ENCODE data around the gene KIAA1328. TPM values are rescaled to one million over a fixed set of nuclear protein-coding genes. Genes with fewer than 3 reads are reported as not detected.

Gene KIAA1328
- total RNA-seq, 1 donor from 2014 or later = 18.1 TPM

DNA sequence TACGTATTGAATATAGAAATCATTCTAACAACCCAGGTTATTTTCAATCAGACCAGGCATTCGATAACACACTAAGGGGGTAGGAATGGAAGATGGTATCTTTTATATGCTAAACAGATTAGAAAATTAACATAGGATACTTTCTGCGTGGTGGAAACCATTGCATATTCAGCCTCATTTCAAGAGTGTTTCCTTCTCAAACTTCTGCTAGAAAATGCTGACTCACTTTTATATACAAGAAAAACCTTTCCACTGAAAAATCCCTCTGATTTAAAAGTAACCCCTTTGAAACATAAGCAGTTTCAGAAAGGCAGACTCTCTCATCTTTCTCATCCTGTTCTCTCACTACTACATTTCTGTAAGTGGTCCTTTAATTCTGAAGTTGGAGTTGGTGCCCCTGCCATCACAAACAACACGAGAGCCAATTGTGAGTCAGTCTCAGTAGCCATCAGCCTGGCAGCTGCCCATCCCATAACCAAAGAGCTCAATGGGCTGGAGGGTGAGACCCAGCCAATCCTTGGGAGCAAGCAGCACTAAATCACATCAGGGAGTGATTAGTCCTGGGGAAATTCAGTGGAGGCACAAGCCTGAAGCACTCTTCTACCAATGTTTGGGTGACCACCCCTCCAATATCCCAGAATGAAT is 393.5 kb downstream of the KIAA1328 start:
- no peak for DNase-seq

DNA sequence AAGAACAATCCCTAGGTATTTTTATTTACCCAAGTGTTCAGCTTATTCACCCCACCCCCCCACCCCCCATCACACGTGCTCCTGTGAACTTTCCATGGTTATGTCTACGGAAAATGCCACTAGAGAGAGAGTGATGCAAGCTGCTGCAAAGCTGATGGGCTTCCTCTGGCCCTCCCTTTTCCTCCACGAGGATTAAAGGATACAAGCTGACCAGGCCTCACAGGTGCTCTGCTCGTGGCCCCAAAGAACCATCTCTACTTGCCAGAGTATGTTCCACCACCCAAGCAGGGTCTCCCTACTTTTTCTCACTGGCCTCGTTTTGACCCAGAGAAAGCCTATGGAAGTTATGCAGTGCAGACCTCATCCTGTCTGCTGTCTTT is 394.1 kb downstream of the KIAA1328 start:
- no peak for DNase-seq

DNA sequence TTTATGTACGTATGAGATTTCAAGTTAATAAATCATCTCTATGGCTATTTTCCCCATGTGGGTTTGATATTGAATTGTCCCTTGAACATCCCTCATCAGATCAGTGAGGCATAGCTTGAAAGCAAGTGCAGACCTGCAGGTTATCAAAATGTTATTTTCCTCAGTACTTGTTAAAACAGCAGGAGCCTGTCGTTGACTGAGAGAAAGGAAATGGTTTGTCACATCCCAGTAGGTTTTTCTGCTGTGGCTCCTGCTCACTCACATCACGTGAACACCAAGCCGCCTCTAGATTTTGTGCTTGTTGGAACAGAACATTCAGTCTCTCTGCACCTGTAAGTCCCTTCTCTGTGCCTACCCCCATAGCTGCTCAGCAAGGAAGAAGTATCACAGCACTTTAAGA is 396.4 kb downstream of the KIAA1328 start:
- no peak for DNase-seq

DNA sequence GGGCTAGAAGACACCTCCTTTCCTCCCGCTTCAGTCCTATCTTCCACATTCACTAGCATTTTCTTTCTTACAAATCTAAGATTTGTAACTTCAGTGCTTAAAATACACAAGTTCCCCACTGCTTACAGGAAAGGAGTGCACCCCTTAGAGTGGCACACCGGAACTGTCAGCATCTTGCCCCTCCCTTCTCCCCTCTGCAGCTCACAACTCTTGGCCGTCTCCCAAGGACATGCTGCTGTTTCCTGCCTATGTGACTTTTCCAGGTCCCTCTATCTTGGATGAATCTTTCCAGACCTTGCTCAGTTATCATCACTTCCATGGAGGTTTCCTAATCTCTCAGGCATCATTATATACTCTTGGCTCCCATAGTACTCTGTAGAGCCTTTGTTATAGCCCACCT is 401.8 kb downstream of the KIAA1328 start:
- DNase-seq = no peak

DNA sequence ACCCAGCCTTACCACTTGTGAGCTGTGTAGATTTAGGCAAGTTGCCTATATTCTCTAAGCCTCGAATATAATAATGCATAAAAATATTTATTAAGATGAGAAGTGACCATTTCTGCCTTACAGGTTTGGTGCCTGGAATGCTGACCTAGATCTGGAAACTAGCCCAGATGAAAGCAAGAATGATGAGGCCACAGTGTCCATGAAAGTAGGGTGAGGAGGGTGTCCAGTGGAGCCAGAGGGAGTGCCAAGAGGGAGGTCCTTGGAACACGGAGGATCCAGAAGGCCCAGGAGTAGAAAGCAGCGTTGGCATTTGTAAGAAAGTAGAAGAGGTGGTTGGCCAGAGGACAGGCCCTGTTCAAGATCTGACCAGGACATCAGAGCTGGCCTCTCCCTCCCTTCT is 402.3 kb downstream of the KIAA1328 start:
- no peak for DNase-seq

DNA sequence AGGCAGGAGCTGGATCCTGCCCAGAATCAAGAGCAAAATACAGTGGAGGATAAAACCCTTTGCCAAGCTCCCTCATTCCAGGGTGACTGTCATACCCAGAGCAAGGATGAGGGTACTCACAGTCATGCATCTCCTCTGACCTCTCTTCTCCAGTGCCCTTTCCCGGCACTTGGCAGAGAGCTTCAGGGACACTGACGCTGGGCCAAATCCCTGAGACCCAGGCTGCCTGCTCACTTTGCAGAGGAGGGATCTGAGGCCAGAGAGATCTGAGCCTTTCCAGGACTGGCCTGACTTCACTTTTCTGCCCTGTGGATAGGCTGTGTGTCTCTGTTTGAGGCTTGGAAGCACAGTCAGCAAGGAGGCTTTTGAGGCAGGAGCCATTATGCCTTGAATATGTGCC is 406.7 kb downstream of the KIAA1328 start:
- no peak for DNase-seq

DNA sequence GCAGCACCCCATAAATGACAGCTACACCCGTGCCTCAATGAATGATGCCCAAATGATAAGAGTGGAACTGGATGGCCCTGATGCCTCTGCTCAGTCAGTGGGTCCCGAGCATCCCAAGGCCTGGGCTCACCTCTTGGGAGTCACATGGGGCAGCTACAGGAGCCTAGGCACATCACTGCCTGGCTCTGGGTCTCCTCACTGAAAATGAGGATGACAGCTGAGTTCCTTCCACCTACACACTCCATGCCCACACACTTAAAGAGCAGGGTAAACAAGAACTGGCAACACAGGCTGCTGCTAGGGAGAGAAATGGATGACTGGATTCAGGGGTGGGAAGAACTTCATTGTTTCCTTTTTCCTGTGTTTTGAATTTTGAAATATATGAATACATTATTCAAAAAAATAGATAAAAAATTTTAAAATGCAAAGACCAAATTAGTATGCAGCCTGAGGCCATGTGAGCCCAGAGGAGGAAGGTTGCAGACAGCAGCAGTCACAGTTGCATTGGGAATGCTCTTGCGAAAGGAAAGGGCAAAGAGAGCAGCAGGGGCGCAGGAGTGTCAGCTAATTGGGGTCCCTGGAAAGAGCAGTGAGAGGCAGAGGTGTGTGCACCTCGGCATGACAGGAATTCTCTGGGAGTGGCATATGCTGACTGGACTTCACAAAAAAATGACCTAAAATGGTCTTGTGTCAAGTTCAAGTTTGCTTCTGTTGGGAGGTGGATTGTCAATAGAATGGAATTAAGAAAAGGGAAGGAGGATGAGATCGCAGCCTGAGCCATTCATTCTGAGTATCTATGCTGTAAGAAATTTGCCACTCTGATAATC is 409.6 kb downstream of the KIAA1328 start:
- DNase-seq = no peak

DNA sequence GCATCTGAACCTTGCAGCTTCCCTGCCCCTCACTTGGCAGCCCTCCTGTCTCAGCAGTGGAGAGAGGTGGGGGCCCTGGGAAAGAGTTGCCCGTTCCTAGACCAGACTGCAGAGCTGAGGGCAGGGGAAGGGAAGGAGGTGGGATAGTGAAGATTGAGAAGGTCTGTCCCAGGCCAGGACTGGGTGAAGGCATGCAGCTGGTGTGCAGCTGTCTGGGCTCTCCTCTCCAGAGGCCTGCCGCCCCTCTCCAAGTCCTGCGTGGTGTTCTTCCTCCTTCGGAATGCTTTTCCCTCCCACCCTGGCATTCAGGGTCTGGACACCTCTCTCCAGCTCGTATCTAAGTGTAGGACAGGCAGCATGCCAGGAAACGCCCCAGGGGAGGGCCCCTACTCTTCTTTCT is 413.2 kb downstream of the KIAA1328 start:
- DNase-seq = no peak

DNA sequence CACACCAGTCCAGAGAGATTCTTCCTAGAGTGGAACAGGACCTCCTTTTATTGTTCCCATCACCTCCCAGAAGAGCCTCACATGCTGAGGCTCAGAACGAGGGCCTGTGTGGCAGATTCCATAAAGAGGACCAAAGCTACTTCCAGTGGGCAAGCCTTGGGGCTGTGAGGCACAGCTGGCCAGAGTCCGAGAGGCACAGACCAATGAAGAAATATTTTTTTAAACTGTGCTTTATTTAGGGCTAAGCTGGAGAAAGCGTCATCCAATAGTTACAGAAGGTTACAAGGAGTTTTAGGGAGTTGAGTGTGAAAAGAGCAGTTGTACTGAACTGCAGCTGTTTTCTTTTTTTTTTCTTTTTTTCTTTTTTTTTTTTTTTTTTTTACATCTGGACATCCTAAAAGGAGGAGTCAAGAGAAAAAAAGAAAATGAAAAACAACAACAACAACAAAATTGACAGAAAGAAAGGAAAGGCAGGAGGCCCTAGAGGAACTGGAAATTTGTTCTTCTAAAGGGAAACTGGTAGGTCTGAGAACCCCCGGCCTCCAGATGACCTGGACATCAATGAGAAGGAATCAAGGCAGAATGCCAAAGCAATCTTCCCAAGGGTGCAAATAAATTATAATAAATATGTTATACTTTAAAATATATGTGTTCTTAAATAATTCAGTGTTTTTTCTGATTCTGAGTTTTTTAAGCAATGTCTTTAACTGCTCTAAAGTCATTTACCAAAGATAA is 414.1 kb downstream of the KIAA1328 start:
- DNase-seq = no peak

DNA sequence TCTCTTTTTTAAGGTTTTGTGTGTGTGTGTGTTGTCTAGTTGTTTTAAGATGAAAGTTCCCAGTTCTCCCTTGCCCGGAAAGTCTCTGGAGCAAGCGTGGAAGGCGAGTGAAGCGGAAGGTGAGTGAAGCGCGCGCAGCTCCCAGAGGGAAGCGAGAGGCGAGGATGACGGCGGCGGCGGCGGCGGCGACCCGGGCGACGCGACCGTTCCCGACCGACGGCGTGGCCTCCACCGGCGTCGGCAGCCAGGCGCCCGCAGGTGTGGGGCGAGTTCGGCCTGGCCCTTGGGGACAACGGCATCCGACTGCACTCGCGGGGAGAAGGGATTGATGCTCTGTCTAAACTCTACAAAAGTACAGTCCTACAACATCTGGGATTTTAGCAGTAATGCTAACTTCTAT is 414.8 kb downstream of the KIAA1328 start:
- DNase-seq = peak; percentile 37

DNA sequence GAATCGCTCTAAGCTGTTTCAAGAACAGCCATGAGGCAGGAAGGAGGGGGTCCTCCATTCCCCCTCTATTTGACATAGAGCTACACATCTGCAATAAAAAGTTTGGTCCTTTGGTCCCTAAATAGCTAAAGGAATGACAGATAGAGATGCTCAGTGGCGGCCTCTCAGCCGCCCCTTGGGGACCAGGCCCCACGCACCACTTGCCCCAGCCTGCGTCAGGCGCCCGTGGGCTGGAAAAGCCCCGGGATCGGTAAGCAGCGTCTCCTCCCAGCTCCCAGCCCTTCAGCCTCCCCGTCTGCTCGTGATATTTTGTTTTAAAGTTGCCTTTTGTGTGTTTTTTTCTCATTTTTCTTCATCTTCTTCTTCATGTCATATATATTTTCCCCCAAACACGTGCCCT is 415.7 kb downstream of the KIAA1328 start:
- DNase-seq = no peak

DNA sequence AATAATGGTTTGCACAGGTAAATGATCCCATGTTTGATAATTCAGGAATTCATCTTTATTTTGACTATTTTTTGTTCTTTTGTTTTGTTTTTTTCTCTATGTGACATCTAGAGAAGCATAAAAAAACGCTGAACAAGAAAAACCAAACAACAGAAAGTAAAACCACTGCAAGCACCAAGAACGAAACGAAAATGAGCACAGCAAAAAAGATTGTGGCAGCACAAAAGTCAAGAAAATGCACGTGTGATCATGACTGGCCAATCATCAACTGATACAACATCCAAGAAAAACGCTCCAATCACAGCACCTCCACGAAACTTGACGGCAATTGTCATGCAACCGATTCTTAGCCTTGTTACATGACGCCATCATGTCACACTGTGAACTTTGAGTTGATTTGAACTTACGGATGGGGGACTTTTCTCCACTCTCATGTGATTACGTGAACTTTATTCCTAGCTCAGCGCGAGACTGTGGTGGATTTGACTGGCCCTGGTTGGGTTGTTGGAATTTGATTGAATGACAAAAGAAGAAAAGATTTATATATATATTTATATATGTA is 417.9 kb downstream of the KIAA1328 start:
- no peak for DNase-seq

DNA sequence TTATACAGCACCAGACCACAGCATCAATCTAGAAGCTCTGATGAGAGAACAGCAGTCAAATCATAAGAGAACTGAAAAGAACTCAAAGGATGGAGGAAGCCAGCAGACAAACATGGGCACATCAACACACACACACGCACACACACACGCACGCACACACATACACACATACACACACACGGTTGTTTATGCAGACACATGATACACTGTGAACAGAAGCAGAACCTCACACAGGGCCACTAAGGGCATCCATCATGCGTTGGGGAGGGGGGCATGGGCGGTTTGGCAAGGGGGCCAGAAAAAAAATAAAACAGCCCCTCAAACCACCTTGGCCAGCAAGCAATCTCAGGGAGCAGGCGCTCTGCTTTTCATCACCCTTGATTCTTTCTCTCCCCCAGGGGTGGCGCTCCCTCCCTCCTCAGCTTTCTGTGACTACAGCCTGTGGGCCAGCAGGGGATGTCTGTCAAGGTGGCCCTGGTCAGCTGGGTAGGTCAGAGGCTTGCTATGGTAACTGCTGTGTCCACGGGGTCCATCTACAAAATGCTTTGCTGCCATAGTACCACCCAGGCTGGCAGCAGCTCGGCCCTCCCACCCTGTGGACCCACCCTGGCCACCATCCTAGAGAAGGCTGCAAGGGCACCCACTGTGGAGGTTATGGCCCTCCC is 418.7 kb downstream of the KIAA1328 start:
- DNase-seq = no peak

DNA sequence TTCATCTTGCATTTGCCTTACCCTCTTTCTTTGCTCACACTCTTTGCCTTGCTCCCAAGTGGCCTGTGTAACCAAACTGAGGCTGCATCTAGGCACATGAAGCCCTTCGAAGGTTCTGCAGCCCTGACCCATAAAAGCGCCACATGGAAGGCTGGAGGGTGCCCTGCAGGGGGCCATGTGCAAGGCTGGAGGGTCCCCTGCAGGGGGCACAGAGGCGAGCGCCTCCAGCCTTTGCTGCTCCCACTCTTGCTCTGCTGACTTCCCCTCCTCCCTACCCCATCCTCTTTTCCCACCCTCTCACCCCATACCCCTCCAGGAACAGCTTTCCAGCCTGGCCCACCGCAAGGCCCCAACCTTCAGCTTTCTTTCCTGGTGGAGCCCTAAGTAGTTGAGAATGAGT is 419.4 kb downstream of the KIAA1328 start:
- DNase-seq = no peak

DNA sequence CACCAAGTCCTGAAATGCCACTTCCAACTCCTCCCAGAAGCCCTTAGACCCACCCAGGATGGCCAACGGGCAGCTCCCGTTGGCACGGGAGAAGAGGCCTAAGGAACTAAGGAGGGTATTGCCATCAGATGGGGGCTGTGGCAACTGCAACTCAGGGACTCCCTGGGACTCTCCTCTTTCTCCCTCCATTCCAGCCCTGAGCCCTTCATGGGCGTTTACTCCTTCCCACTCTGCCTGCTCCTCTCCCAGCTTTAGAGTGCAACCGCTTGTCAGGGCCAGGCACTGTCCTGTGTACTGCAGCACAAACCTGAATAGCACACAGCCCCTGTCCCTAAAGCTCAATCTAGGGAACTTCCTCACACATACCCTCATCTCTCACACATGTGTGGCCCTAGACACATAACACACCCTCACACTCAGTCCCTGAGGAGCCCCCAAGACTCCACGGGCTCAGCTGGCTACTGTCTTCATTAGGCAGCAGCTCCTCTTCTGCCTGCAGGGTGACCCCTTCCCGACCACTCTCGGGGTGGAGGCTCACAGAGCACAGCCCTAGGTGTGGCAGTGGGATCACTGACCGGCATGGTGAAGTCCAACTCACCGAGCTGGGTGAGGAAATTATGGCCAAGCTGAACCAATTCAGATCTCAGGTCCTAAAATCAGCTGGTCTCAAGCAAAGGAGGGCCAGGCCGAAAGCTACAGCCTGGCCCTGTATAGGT is 420.4 kb downstream of the KIAA1328 start:
- DNase-seq = no peak

DNA sequence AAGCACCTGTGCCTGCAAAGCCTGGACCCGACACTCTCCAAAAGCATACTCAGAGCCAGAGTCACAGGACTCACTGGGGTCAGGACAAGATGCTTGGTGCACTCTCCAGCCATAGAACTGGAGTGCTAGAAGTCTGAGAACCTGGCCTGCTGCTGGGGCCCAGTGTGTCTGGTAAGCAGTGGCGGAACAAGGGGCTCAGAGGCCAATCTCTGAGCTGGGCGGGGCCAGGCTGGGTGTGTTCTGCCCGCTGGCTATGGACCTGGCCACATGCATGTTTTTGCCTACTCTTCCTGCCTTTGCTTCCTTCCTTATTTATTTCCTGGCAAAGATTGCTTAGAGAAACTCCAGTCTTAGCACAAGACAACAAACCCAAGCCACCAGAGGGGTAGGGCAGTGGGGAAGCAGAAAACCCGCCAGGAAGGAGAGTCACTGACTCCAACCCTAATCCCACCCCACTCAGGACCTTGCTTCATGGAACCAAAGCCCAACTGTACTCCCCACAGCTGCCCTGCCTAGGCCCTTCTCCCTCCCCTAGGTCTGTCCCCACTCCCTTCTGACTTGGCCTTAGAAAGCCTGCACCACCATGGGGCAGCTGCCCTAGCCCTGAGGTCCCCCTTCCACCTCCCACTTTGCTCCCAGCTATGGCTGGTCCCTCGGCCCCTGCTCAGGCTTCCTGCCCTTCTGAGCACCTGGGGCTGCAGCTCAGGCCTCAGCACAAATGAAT is 421.1 kb downstream of the KIAA1328 start:
- no peak for DNase-seq

DNA sequence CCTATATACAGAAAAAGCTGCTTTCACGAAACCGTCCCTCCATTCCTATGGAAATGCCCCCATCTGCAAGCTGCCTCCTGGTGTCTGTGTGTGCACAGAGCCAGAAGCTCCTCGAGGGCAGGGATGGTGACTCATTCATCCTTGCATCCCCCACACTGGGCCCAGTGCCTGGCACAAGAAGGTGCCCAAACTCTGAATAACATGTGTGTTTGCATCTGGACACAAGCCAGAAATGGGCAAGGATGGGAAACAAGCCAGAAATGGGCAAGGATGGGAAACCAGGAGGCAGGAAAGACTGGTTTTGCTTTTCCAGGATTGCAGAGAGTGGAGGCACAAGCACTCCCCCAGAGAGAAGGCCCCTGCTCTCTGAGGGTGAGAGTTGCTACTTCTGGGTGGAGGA is 422.8 kb downstream of the KIAA1328 start:
- no peak for DNase-seq

DNA sequence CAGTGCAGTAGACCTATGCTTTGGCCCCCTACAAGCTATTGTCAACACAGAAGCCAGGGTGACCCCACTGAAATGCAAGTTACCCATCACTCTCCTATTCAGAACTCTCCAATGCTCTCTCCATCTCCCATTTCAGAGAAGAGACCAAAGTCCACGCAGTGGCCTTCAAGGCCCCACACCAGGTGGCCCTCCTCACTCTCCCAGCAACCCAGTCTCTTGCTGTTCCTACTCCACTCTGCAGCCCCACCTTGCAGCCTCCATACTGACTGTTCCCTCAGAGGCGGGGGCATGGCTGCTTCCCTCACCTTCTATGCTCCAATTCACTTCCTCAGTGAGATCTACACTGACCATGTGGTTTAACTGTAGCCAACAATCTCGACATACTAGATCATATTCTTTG is 423.4 kb downstream of the KIAA1328 start:
- DNase-seq = no peak

DNA sequence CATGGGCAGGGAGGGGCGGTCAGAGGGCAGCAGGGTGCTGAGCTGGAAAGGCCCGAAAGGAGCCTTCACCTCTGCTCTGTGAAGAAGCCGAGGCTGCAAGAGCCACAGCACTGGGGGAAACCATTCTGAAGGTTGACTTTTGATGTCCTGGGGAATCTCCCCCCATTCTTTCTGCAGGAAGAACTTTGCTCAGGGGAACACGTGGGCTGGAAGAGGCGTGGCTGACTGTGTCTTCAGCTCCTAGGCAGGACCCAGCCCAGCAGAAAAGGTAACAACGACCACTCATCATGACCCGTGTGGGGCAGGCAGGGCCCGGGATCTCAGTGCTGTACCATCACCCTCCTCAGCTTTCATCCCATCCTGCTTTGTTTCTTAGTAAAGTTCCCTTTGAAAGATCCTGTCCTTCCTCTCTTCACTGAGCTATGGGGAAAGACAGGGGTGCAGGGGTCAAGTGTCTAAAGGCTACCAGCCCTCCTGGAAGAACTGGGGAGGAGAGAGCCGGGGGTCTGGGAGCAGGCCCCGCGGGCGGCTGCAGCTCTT is 424.0 kb downstream of the KIAA1328 start:
- no peak for DNase-seq

DNA sequence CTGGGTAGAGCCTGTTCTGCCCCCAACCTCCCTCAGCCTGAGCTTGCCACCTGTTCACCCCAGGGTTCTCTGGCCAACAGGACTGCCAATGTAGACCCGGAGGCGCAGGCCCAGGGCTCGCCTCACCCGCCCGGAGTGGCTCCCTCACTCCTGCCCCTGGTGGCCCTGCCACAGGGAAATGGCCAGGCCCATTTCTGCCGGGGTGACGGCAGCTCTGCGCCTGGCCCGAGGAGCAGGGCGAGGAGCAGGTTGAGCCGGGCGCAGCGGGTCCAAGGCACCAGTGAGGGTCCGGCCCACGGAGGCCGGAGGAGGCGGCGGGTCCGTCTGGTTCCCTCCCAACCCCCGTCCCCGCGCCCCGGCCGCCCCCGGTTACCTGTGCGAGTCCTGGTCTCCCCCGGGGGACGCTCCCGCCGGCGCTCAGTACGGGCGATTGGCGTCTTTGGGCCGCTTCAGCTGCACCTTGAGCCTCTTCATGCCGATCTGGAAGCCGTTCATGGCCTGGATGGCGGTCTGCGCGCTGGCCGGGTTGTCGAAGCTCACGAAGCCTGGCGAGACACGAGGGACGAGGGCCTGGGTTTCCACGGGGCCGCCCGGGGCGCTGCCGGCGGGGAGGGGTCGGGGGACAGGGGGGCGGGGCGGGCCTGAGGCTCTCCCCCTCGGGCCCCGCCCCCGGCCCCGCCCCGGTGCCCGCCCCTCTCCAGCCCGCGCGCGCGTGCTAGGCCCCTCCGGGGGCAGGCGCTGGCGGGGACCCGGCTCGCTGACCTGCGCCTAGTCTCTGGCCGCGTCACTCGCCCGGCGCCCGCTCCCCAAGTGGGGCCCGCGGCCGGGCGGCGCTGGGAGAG is 424.7 kb downstream of the KIAA1328 start:
- peak; percentile 55 for DNase-seq

Data from tongue (tissue), 2 donors.